ENCODE data around the gene LRG1. TPM values are rescaled to one million over a fixed set of nuclear protein-coding genes. Genes with fewer than 3 reads are reported as not detected.

The LRG1 gene
- total and polyA plus RNA-seq, 9 of the 15 experiments (the other 6 are each of a cell fraction or from before 2014, with no cell fraction given): 1.5 to 11.9 (median 8.7) TPM

- TF ChIP-seq AFF4 (CRISPR knock-in tag; IDR thresholded peaks at IDR 0.05) (no peak), LEF1 (IDR thresholded peaks at IDR 0.05) (no peak), AFF1 (IDR thresholded peaks at IDR 0.05; ENCODE audit: low read depth in 1 of 2, partially characterized antibody in 2 of 2) (peak in 1 of 2 experiments; percentile 70), ZNF224 (CRISPR knock-in tag; IDR thresholded peaks at IDR 0.05) (no peak), PHF20 (IDR thresholded peaks at IDR 0.05; ENCODE audit: partially characterized antibody) (peak; percentile 63), HLTF (IDR thresholded peaks at IDR 0.05) (peak; percentile 77), PKNOX1 (IDR thresholded peaks at IDR 0.05) (peak; percentile 29; the same call in 1 of the 2 replicates), DPF2 (IDR thresholded peaks at IDR 0.05) (peak; percentile 33; the same call in 1 of the 2 replicates), HDGF (IDR thresholded peaks at IDR 0.05) (peak; percentile 100), RB1 (IDR thresholded peaks at IDR 0.05; ENCODE audit: low read depth) (0 out of 2 replicates have a peak, but pooled peaks have one; percentile 45), THRB (CRISPR knock-in tag; conservative IDR thresholded peaks at IDR 0.05) (peak; percentile 68; the same call in 1 of the 2 replicates), MAZ (CRISPR knock-in tag; conservative IDR thresholded peaks at IDR 0.05 in 1 of 2, IDR thresholded peaks at IDR 0.05 in 1 of 2) (0 out of 4 replicates have a peak, but pooled peaks of 1 of the 2 experiments have one; percentile 28), ARHGAP35 (IDR thresholded peaks at IDR 0.05; ENCODE audit: partially characterized antibody) (peak; percentile 36), ZBTB2 (IDR thresholded peaks at IDR 0.05) (peak; percentile 60; the same call in 1 of the 2 replicates), NFIX (CRISPR knock-in tag; IDR thresholded peaks at IDR 0.05; ENCODE audit: low read depth) (no peak), TRIM28 (IDR thresholded peaks at IDR 0.05) (no peak)
Observed at GRCh38 chr19:4576016-4576933, 36.4 kb upstream of the LRG1 start (continued).
